IMR-90 (cell line): ENCODE measurements around the gene FMN1. TPM values are rescaled to one million over a fixed set of nuclear protein-coding genes. Genes with fewer than 3 reads are reported as not detected.

ENCODE experiments used
- ATAC-seq: fragments of 200-7000 bp; cut with Tn5 transposase; 2 replicates; pipeline ENCODE4 v1.9.1; 2020; ENCODE audit warnings: low read depth, mild to moderate bottlenecking, moderate library complexity
- BruUV-seq: library from RNA; stranded (reverse); fragments of 400-500 nt; replicated peaks from 2 replicates; lab custom pipeline; 2021; lab: Mats Ljungman, UMichigan
- CTCF ChIA-PET: fragments of 300-600 bp; formaldehyde crosslinking; extraction: SDS; loops from one replicate; lab custom pipeline; 2021; ENCODE audit warnings: antibody characterized with exemption; lab: Yijun Ruan, JAX
- POLR2A ChIA-PET: fragments of 300-600 bp; sonication (Branson Sonifier 250); formaldehyde crosslinking; loops from one replicate; lab custom pipeline; 2022; ENCODE audit warnings: antibody characterized with exemption; ENCODE audit not compliant: unreplicated experiment; lab: Charles Lee
- DNase-seq: peaks from one replicate; pipeline ENCODE4 v3.0.0; 2013
- H2AFZ ChIP-seq: replicated peaks from 2 replicates; pipeline ENCODE3; 2013; ENCODE audit warnings: low read length, mild to moderate bottlenecking; ENCODE audit not compliant: poor library complexity
- H2AK5ac ChIP-seq: 2 replicates; pipeline ENCODE4 v1.6.1; 2013; ENCODE audit warnings: low read depth, low read length, inconsistent platforms
- H2AK9ac ChIP-seq: replicated peaks from 2 replicates; pipeline ENCODE3; 2013; ENCODE audit warnings: mild to moderate bottlenecking, low read depth, low read length, moderate library complexity; ENCODE audit not compliant: poor library complexity
- H2BK120ac ChIP-seq: 2 replicates; pipeline ENCODE4 v1.6.1; 2013; ENCODE audit warnings: low read depth, low read length, inconsistent platforms
- H2BK15ac ChIP-seq: 3 replicates; pipeline ENCODE4 v1.6.1; 2013; ENCODE audit warnings: low read depth, low read length, inconsistent platforms
- H2BK20ac ChIP-seq: 2 replicates; pipeline ENCODE4 v1.6.1; 2013; ENCODE audit warnings: low read depth, mild to moderate bottlenecking, inconsistent platforms, low read length, moderate library complexity
- H2BK5ac ChIP-seq: 2 replicates; pipeline ENCODE4 v1.6.1; 2013; ENCODE audit warnings: mild to moderate bottlenecking, low read depth, low read length, inconsistent platforms; ENCODE audit not compliant: poor library complexity, severe bottlenecking
- H3K14ac ChIP-seq: replicated peaks from 2 replicates; pipeline ENCODE4 v1.6.1; 2013; ENCODE audit warnings: low read depth, low read length, inconsistent platforms
- H3K18ac ChIP-seq: 2 replicates; pipeline ENCODE4 v1.6.1; 2013; ENCODE audit warnings: low read depth, low read length, control low read depth
- H3K23ac ChIP-seq: 2 replicates; pipeline ENCODE4 v1.6.1; 2013; ENCODE audit warnings: low read depth, low read length, inconsistent platforms
- H3K27ac ChIP-seq: 2 replicates; pipeline ENCODE4 v1.5.1; 2013; ENCODE audit warnings: mild to moderate bottlenecking, control low read depth, low read length; ENCODE audit not compliant: insufficient read depth
- H3K27me3 ChIP-seq: 2 replicates; pipeline ENCODE4 v1.6.1; 2013; ENCODE audit warnings: low read length; ENCODE audit not compliant: control insufficient read depth, insufficient read depth
- H3K36me3 ChIP-seq: 2 replicates; pipeline ENCODE4 v1.6.1; 2013; ENCODE audit warnings: low read length, mixed read lengths; ENCODE audit not compliant: control insufficient read depth, insufficient read depth
- H3K4ac ChIP-seq: 2 replicates; pipeline ENCODE4 v1.6.1; 2013; ENCODE audit warnings: low read depth, low read length, inconsistent platforms
- H3K4me1 ChIP-seq: 2 replicates; pipeline ENCODE4 v1.6.1; 2013; ENCODE audit warnings: low read length, mixed read lengths; ENCODE audit not compliant: control insufficient read depth, insufficient read depth
- H3K4me2 ChIP-seq: 2 replicates; pipeline ENCODE4 v1.6.1; 2013; ENCODE audit warnings: low read depth, mild to moderate bottlenecking, control low read depth, low read length, moderate library complexity
- H3K4me3 ChIP-seq: 2 replicates; pipeline ENCODE4 v1.5.1; 2013; ENCODE audit warnings: low read depth, mild to moderate bottlenecking, control low read depth, low read length, moderate library complexity; ENCODE audit not compliant: insufficient read depth
- H3K56ac ChIP-seq: 2 replicates; pipeline ENCODE4 v1.6.1; 2013; ENCODE audit warnings: low read length, inconsistent platforms; ENCODE audit not compliant: insufficient read depth; ENCODE audit errors: extremely low read depth
- H3K79me1 ChIP-seq, 2 experiments: 2 replicates each; pipeline ENCODE4 v1.6.1; 2013; ENCODE audit warnings: low read length in 2 of 2, inconsistent platforms in 1 of 2, low read depth in 1 of 2
- H3K9ac ChIP-seq: 2 replicates; pipeline ENCODE4 v1.6.1; 2013; ENCODE audit warnings: low read depth, low read length, control low read depth
- H3K9me1 ChIP-seq: 2 replicates; pipeline ENCODE4 v1.6.1; 2013; ENCODE audit warnings: low read length, inconsistent platforms; ENCODE audit not compliant: insufficient read depth
- H3K9me3 ChIP-seq: 2 replicates; pipeline ENCODE4 v1.6.1; 2013; ENCODE audit warnings: low read length; ENCODE audit not compliant: control insufficient read depth, insufficient read depth
- H4K20me1 ChIP-seq: 2 replicates; pipeline ENCODE4 v1.6.1; 2013; ENCODE audit warnings: low read length, inconsistent platforms; ENCODE audit not compliant: insufficient read depth
- H4K5ac ChIP-seq: 2 replicates; pipeline ENCODE4 v1.6.1; 2013; ENCODE audit warnings: mild to moderate bottlenecking, low read depth, low read length, control low read depth
- H4K8ac ChIP-seq, 2 experiments: 2 replicates each; pipeline ENCODE4 v1.6.1; 2013; ENCODE audit warnings: low read depth in 2 of 2, low read length in 2 of 2, control low read depth in 1 of 2, inconsistent platforms in 1 of 2
- H4K91ac ChIP-seq: 2 replicates; pipeline ENCODE4 v1.6.1; 2013; ENCODE audit warnings: low read depth, low read length, inconsistent platforms; ENCODE audit not compliant: insufficient read depth
- BHLHE40 ChIP-seq: fragments of 150-350 bp; IDR thresholded peaks from 2 replicates; pipeline ENCODE4 v1.6.1; 2016; ENCODE audit warnings: mild to moderate bottlenecking, low read depth, low read length
- CHD1 ChIP-seq: IDR thresholded peaks from 2 replicates; pipeline ENCODE4 v1.6.1; 2012; ENCODE audit warnings: low read depth, low read length, improper control_type of control experiment
- FOS ChIP-seq: fragments of 150-350 bp; IDR thresholded peaks from 2 replicates; pipeline ENCODE4 v1.6.1; 2016; ENCODE audit warnings: low read depth, low read length
- MAZ ChIP-seq: IDR thresholded peaks from 2 replicates; pipeline ENCODE4 v1.6.1; 2012; ENCODE audit warnings: low read depth, mild to moderate bottlenecking, low read length, improper control_type of control experiment, moderate library complexity, borderline replicate concordance
- NFE2L2 ChIP-seq: fragments of 150-350 bp; IDR thresholded peaks from 2 replicates; pipeline ENCODE4 v1.6.1; 2016; ENCODE audit warnings: low read depth, mild to moderate bottlenecking, low read length
- RCOR1 ChIP-seq: IDR thresholded peaks from 2 replicates; pipeline ENCODE4 v1.6.1; 2012; ENCODE audit warnings: mild to moderate bottlenecking, low read length, improper control_type of control experiment; ENCODE audit not compliant: insufficient replicate concordance
- RFX5 ChIP-seq: IDR thresholded peaks from 2 replicates; pipeline ENCODE4 v1.8.0; 2012; ENCODE audit warnings: low read depth, mild to moderate bottlenecking, low read length, moderate library complexity
- USF2 ChIP-seq: fragments of 150-350 bp; IDR thresholded peaks from 2 replicates; pipeline ENCODE4 v1.6.1; 2017; ENCODE audit warnings: mild to moderate bottlenecking, antibody characterized with exemption, low read length, low read depth
- WGBS, 2 experiments: methylation state at CpG; one replicate each; pipeline versions ENCODE4 v1.1.5 to v1.1.7; 2013; ENCODE audit warnings: missing lambda C conversion rate in 2 of 2; ENCODE audit not compliant: insufficient read length in 1 of 2; ENCODE audit errors: extremely low coverage in 2 of 2; 5-methylcytosine and 5-hydroxymethylcytosine counted together
- dilution Hi-C: fragments of 300-500 bp; cut with HindIII; formaldehyde crosslinking; loops from one replicate; pipeline ENCODE4 v1.14.3; 2018; ENCODE audit warnings: low sequenced_read_pairs; ENCODE audit not compliant: unreplicated experiment
- in situ Hi-C: fragments of 300-500 bp; cut with MboI; formaldehyde crosslinking; loops from 3 replicates; pipeline ENCODE4 v1.14.3; 2019; ENCODE audit warnings: low sequenced_read_pairs, inconsistent platforms, mixed read lengths
- intact Hi-C: fragments of 100-400 bp; cut with micrococcal nuclease; formaldehyde crosslinking; loops from 2 replicates; pipeline ENCODE4 v1.10.0; 2022
- polyA plus RNA-seq, 3 experiments: library from polyadenylated mRNA; depleted of rRNA; stranded (reverse); fragments of >200 nt; gene quantifications; 2 replicates each; pipeline ENCODE4 v1.2.3, GENCODE V29; 2012; ENCODE audit warnings: low replicate concordance in 1 of 3
- total RNA-seq: library from RNA; depleted of rRNA; stranded (reverse); fragments of >200 nt; gene quantifications from 2 replicates; pipeline ENCODE4 v1.2.3, GENCODE V29; 2012
- TF ChIP-seq, protein P1 (sequence below): conservative IDR thresholded peaks from 2 replicates; pipeline ENCODE4 v1.5.1; 2012; ENCODE audit warnings: mild to moderate bottlenecking, low read depth, low read length, improper control_type of control experiment

FMN1 gene
- total and polyA plus RNA-seq, 2 of the 4 experiments (the other 2 are of a cell fraction) = 7.3 to 17.6 TPM

- no peak overlapping the region for H3K27ac ChIP-seq
- peaks cover 3 to 7% of the 10 kb centered on the region in 2 experiments; a peak in 3 of 4 replicates for H3K79me1 ChIP-seq
- in situ Hi-C loops = no loop called here
- peaks cover 2% of the 10 kb centered on the region; the same call in 1 of the 2 replicates for H3K36me3 ChIP-seq
- no CpG with 5 or more reads among the region's 4 CpGs for WGBS, 2 experiments
- H3K14ac ChIP-seq = no peak overlapping the region
- no peak overlapping the region for H3K18ac ChIP-seq
- no peaks in the 10 kb centered on the region for H3K27me3 ChIP-seq
- H2BK5ac ChIP-seq = no peak overlapping the region
- TF ChIP-seq, protein P1, sequence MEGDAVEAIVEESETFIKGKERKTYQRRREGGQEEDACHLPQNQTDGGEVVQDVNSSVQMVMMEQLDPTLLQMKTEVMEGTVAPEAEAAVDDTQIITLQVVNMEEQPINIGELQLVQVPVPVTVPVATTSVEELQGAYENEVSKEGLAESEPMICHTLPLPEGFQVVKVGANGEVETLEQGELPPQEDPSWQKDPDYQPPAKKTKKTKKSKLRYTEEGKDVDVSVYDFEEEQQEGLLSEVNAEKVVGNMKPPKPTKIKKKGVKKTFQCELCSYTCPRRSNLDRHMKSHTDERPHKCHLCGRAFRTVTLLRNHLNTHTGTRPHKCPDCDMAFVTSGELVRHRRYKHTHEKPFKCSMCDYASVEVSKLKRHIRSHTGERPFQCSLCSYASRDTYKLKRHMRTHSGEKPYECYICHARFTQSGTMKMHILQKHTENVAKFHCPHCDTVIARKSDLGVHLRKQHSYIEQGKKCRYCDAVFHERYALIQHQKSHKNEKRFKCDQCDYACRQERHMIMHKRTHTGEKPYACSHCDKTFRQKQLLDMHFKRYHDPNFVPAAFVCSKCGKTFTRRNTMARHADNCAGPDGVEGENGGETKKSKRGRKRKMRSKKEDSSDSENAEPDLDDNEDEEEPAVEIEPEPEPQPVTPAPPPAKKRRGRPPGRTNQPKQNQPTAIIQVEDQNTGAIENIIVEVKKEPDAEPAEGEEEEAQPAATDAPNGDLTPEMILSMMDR = no peak
- TF ChIP-seq FOS (no peak), RCOR1 (no peak), MAZ (no peak), USF2 (no peak), BHLHE40 (no peak), RFX5 (no peak), CHD1 (no peak), NFE2L2 (no peak)
- no peaks in the 10 kb centered on the region; the same call in 1 of the 2 replicates for H3K9me1 ChIP-seq
- H3K4me1 ChIP-seq = no peaks in the 10 kb centered on the region; the same call in 1 of the 2 replicates
- H2BK120ac ChIP-seq = no peak overlapping the region
- no peak overlapping the region for H2BK20ac ChIP-seq
- H4K20me1 ChIP-seq = no peaks in the 10 kb centered on the region
- intact Hi-C loops = no loop called here
- no peak overlapping the region for H4K5ac ChIP-seq
- BruUV-seq = no TSS peak
- H3K23ac ChIP-seq = 0 out of 2 replicates have a peak overlapping the region, but pooled peaks have one; percentile 27
- POLR2A ChIA-PET = no interaction called here
- dilution Hi-C loops = no loop called here
- peak overlapping the region; percentile 53 for H2AK9ac ChIP-seq
- no peak overlapping the region for H3K4me3 ChIP-seq
- H2BK15ac ChIP-seq = no peak overlapping the region
- no peak overlapping the region for H3K56ac ChIP-seq
- H4K91ac ChIP-seq = no peak overlapping the region
- H3K9me3 ChIP-seq = no peaks in the 10 kb centered on the region
- H3K9ac ChIP-seq = no peak overlapping the region
- CTCF ChIA-PET = interaction anchor here (0.6 kb wide), 1 partner anchor 18 kb away, joined by 3 read pairs; no protein-coding TSS in a partner anchor
- DNase-seq = no peak
- no peak overlapping the region for H3K4me2 ChIP-seq
- no peak overlapping the region for H2AFZ ChIP-seq
- no peak for ATAC-seq
- H4K8ac ChIP-seq = no peak overlapping the region
- H2AK5ac ChIP-seq = no peak overlapping the region; the same call in 1 of the 2 replicates
- H3K4ac ChIP-seq = peak overlapping the region; percentile 38; the same call in 1 of the 2 replicates
Observed at GRCh38 chr15:32747921-32748342, 446.6 kb downstream of the FMN1 start.
